Adrenal gland (tissue), 5 donors: ENCODE data around the gene NRXN3.

ENCODE experiments used
- POLR2A ChIP-seq, 2 donors: fragments of 450-650 bp; IDR thresholded peaks; one replicate each; pipeline ENCODE4 v1.6.1; 2017; ENCODE audit warnings: antibody characterized with exemption in 2 of 2, mild to moderate bottlenecking in 2 of 2, moderate library complexity in 1 of 2
- TF ChIP-seq, protein P1 (sequence below), 6 experiments: fragments of 450-650 bp in 4 of 6; fragments of 200-600 bp in 2 of 6; sonication (generic) in 1 of 6; IDR thresholded peaks; 1 replicate in 5 of 6; 2 replicates in 1 of 6; pipeline versions ENCODE4 v1.5.1 to v1.8.0; 2016 to 2021; ENCODE audit warnings: antibody characterized with exemption in 6 of 6, mild to moderate bottlenecking in 2 of 6, moderate library complexity in 1 of 6
- donor health status: DM: no; HTN: no; CAD: no.

DNA sequence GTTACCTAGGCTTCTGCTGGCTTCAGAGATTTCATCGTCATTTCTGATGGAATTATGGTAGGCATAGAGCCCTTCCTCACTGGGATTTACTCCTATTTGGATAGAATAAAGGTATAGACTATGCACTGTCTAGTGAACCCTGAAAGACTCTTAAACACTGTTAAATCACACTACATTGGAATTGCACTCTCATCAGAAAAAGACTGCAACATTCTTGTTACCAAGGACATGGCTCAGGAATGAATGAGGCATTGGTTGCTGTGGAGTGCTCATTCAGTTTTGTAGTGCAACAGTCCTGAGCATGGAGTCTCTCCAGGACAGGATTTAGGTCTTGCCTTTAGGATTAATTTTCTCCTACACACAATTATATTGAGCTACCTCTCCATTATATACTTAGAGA lies 483.0 kb downstream of the NRXN3 start:
- TF ChIP-seq POLR2A (IDR thresholded peaks at IDR 0.05) = no peak
- TF ChIP-seq, protein P1, sequence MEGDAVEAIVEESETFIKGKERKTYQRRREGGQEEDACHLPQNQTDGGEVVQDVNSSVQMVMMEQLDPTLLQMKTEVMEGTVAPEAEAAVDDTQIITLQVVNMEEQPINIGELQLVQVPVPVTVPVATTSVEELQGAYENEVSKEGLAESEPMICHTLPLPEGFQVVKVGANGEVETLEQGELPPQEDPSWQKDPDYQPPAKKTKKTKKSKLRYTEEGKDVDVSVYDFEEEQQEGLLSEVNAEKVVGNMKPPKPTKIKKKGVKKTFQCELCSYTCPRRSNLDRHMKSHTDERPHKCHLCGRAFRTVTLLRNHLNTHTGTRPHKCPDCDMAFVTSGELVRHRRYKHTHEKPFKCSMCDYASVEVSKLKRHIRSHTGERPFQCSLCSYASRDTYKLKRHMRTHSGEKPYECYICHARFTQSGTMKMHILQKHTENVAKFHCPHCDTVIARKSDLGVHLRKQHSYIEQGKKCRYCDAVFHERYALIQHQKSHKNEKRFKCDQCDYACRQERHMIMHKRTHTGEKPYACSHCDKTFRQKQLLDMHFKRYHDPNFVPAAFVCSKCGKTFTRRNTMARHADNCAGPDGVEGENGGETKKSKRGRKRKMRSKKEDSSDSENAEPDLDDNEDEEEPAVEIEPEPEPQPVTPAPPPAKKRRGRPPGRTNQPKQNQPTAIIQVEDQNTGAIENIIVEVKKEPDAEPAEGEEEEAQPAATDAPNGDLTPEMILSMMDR (IDR thresholded peaks at IDR 0.05) = no peak
